ENCODE data around the gene NKAIN2.

GRCh38 chr6:124536157-124536841 is 732.6 kb downstream of the NKAIN2 start:
- TF ChIP-seq CTCF (conservative IDR thresholded peaks at IDR 0.05) = no peak
- no peak for TF ChIP-seq ZFX (IDR thresholded peaks at IDR 0.05)

Data from C4-2B (cell line).